ENCODE results near the gene FAM193B. TPM values are rescaled to one million over a fixed set of nuclear protein-coding genes. Genes with fewer than 3 reads are reported as not detected.

The FAM193B gene
- total and polyA plus RNA-seq, 9 of the 15 experiments (the other 6 are each of a cell fraction or from before 2014, with no cell fraction given), result 4.4 to 76.4 (median 37.3) TPM

DNA sequence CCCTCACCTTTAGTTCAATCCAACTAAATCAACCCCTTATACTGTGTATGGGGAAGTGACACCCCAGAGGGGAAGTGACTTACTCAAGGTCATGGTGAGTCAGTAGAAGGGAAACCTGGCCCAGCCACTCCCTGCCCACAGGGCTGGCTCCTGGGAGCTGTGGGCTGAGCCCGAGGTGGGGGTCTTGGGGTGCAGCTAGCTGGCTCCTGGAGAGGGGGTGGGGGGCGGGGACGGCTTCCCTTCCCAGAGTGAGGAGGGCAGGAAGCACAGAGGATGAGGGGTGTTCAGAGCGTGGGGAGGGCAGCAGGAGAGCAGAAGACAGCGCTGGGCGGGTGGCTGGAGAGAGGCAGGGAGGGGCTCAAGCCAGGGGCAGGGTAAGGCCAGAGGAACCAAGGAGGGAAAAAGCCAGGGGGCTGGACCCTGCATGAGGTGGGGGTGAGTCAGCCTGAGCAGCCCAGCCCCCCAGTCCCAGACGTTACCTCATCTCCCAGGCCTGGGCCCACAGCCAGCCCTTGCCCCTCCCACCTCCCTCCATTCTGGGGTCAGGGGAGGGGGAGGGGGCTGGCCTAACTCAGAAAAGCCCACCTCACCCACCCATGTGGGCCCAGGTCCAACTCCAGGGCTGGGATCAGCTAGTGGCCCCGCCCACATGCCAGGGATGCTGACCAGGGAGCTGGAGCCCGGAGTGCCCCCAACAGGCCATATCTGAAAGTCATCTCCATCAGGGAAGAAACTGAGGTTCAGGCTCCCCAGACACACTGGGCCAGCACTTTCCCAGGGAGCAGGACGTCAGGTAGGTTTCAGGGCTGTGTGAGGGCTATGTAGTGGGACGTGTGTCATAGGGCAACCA lies 59.8 kb downstream of the FAM193B start (continued):
- TF ChIP-seq POU5F1 (IDR thresholded peaks at IDR 0.05; ENCODE audit: borderline replicate concordance, low read depth, low read length, partially characterized antibody), result no peak
- TF ChIP-seq, protein P1, sequence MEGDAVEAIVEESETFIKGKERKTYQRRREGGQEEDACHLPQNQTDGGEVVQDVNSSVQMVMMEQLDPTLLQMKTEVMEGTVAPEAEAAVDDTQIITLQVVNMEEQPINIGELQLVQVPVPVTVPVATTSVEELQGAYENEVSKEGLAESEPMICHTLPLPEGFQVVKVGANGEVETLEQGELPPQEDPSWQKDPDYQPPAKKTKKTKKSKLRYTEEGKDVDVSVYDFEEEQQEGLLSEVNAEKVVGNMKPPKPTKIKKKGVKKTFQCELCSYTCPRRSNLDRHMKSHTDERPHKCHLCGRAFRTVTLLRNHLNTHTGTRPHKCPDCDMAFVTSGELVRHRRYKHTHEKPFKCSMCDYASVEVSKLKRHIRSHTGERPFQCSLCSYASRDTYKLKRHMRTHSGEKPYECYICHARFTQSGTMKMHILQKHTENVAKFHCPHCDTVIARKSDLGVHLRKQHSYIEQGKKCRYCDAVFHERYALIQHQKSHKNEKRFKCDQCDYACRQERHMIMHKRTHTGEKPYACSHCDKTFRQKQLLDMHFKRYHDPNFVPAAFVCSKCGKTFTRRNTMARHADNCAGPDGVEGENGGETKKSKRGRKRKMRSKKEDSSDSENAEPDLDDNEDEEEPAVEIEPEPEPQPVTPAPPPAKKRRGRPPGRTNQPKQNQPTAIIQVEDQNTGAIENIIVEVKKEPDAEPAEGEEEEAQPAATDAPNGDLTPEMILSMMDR (IDR thresholded peaks at IDR 0.05 in 2 of 3, conservative IDR thresholded peaks at IDR 0.05 in 1 of 3; ENCODE audit: insufficient read depth in 2 of 3, low read depth in 1 of 3, low read length in 3 of 3), result peak in 1 of 3 experiments; percentile 22; a peak in 1 of 6 replicates
- peak in 1 of 2 experiments; percentile 57 for TF ChIP-seq E2F6 (IDR thresholded peaks at IDR 0.05; ENCODE audit: borderline replicate concordance in 1 of 2, extremely low read depth in 1 of 2, insufficient read depth in 1 of 2, insufficient read length in 1 of 2, low read depth in 1 of 2, low read length in 1 of 2, poor library complexity in 1 of 2, severe bottlenecking in 1 of 2)
- TF ChIP-seq PRDM10 (IDR thresholded peaks at IDR 0.05; ENCODE audit: partially characterized antibody), result no peak
- TF ChIP-seq ZFPM2 (CRISPR knock-in tag; IDR thresholded peaks at IDR 0.05), result no peak
- no peak for TF ChIP-seq CREB5 (CRISPR knock-in tag; IDR thresholded peaks at IDR 0.05)
- TF ChIP-seq PKNOX1 (IDR thresholded peaks at IDR 0.05), result 0 out of 2 replicates have a peak, but pooled peaks have one; percentile 14
- TF ChIP-seq, protein P2, sequence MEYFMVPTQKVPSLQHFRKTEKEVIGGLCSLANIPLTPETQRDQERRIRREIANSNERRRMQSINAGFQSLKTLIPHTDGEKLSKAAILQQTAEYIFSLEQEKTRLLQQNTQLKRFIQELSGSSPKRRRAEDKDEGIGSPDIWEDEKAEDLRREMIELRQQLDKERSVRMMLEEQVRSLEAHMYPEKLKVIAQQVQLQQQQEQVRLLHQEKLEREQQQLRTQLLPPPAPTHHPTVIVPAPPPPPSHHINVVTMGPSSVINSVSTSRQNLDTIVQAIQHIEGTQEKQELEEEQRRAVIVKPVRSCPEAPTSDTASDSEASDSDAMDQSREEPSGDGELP (CRISPR knock-in tag; IDR thresholded peaks at IDR 0.05; ENCODE audit: borderline replicate concordance), result no peak
- TF ChIP-seq FUS (optimal IDR thresholded peaks at IDR 0.05; ENCODE audit: low read depth, low read length), result no peak
- no peak for TF ChIP-seq ZNF586 (CRISPR knock-in tag; conservative IDR thresholded peaks at IDR 0.05)
- no peak for TF ChIP-seq HES1 (IDR thresholded peaks at IDR 0.05; ENCODE audit: low read depth)
- TF ChIP-seq, protein P3, sequence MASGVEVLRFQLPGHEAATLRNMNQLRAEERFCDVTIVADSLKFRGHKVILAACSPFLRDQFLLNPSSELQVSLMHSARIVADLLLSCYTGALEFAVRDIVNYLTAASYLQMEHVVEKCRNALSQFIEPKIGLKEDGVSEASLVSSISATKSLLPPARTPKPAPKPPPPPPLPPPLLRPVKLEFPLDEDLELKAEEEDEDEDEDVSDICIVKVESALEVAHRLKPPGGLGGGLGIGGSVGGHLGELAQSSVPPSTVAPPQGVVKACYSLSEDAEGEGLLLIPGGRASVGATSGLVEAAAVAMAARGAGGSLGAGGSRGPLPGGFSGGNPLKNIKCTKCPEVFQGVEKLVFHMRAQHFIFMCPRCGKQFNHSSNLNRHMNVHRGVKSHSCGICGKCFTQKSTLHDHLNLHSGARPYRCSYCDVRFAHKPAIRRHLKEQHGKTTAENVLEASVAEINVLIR (CRISPR knock-in tag; IDR thresholded peaks at IDR 0.05), result no peak

Data from K562 (cell line).